NCI-H446 (cell line): Measurements from ENCODE around the gene BNC2.

Experiments used
- DNase-seq, 2 experiments: peaks; one replicate each; lab custom pipeline; 2025; lab: John Stamatoyannopoulos, UW

Gene BNC2

DNA sequence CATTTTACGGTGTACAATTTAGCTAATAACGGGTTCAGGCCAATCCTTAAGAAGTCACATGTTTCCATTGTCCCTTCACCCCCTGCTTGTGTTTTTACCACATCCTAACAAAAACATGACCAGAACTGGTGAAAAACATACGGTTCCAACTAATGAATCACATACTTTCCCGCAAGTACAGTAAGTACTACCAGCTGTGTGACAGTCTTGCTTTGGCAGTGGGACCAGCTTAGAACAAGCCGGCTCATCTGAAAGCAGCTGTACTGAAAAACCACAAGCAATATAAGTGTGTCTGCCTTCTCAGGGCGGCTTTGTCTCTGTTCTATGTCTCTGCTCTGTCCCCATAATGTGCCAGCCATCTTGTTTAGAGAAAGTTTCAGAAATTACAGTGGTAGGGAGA lies 242.5 kb downstream of the BNC2 start:
- peak; percentile 41 to 82 for DNase-seq

DNA sequence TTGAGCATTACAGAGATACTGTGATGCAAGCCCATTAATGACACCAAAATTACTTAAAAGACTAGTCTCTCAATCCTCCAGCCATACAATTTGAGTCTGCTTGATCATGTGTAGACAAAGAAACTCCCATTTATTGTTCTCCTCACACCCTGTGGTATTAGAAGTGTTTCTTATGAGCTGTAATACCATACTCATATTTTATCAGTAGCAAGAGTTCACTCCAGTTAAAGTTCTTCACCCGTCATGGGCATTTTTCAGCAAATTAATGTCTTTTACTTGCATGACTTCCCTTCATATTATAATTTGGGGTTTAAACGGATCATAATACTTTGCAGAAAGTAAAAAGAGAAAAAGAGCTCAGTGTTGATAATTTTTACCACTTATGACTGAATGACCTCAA lies 242.9 kb downstream of the BNC2 start:
- peak in 1 of 2 experiments; percentile 24 for DNase-seq

DNA sequence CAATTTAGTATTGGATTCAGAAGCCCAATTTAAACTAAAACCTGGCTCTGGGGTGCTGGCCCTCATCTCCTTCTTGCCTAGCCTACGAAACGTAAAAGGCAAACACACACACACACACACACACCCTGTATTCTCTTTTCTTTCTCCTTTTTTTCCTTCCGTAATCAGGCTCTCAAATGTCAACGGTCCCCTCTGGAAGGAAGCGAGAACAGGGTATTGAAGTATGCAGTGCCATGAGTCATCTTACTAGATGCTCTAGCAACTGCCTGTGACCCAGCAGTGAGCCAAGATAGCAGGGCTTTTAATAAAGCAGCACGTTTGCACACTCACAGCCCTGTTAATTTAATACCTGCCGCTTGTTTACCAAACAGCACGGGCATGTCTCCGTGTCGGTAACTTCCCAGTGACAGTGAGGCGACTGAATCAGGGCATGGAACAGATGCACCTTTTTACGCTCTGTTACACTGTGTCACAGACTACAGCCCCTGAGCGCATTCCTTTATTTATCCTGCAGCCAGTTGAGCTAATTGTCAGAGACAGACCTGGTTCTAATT lies 243.8 kb downstream of the BNC2 start:
- peak; percentile 50 to 83 for DNase-seq

DNA sequence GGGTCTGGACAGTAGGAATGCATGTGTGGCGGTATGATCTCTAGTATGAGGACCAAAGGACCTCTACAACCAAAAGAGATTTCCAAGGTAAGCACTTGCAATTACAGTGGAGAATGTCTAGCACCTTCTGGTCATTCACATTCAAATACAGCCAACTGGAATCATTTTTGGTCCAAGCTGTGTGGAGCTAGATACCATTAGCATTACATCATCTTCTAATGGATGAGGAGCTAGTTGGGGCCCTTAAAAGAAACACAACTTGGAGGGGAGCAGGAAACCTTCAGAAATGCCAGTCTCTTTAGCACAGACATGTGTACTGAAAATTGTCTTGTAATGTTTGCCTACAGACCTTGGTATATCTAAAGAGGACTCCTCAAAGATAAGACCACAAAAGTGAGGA lies 244.7 kb downstream of the BNC2 start:
- DNase-seq = peak; percentile 43 to 72

DNA sequence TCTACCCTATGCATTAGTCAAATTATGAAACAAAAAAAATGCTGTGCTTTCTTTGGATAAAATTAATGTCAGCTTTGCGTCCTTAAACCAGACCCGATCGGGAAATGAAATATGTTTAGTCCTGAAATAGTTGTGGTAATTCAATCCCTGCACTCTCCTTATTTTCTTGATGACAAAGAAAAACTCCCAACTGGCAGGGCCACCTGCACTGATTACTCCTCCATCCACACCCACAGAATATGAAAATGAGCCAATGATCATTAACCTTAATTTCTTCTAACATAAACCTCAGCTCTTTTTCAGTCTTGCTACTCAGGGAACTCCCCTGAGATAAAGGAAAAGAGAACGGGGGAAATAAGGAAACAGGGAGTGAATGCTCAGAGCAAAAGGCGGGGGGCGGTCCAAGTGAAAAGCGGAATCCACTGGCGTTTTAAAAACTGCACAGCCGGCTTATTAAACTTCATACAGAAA lies 245.3 kb downstream of the BNC2 start:
- DNase-seq = no peak

DNA sequence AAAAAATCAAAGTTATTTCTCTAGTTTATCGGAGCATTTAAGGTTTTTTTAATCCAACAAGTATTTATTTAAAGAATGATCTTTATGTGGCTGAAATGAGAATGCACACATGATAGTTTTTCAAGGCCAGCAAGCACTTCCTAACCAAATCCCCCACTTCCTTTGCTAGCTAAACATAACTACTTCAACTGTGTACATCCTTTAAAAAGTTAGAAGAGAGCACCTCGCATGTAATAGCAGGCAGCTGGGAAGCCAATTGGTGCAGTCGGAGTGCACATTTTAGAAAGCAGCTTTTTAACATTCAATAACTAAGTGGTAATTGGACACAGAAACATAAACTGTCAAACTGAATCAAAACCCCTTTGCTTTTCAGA lies 245.7 kb downstream of the BNC2 start:
- no peak for DNase-seq

DNA sequence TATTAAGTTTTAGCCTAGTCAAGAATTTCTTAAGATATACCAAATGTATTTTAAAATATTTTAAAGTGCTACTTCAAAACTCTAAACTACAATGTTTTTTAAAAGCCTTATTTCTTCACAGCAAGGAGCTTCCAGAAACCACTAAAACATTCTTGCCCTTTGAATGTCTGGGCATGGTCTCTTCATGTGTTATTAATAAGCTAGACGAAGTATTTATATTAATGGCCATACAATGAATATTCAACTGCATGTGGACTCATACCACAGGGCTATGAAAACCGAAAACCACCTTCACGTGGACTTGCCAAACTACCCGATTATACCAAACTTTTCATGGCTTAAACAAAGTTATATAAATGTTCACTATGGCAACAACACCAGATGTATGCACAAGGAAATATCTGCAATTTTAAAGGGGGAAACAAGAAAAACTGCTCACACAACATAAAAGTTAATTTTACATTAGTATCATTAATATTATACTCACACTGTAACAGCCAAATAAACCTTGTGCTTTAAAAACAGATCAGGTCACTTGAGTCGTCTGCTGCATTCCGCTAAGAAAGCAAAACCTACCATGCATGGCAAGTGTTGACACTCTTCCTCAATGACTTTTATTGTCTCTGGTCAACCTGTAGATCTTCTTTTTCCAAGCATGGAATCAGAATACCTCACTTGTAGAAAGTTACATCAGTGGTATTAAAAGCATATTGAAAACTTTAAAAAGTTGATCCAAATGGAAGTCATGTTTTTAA lies 246.3 kb downstream of the BNC2 start:
- no peak for DNase-seq

DNA sequence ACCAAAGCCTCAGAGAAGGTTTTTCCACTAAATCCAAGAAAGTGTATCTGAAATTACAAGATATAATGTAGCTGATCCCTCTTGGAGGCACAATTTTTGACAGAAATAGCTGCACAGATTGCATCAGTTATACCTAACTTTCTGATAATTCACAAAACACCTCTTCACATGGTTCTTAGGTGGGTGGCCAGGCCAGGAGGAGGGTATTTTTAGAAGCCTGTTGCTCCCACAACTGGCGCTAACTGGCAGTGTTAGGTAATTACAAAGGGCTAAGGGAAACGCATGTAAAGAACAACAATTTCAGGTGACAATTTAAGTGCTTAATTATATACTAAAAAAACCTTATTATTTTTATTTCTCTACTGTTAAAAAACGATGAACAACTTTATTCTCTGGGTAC lies 247.9 kb downstream of the BNC2 start:
- DNase-seq = no peak

DNA sequence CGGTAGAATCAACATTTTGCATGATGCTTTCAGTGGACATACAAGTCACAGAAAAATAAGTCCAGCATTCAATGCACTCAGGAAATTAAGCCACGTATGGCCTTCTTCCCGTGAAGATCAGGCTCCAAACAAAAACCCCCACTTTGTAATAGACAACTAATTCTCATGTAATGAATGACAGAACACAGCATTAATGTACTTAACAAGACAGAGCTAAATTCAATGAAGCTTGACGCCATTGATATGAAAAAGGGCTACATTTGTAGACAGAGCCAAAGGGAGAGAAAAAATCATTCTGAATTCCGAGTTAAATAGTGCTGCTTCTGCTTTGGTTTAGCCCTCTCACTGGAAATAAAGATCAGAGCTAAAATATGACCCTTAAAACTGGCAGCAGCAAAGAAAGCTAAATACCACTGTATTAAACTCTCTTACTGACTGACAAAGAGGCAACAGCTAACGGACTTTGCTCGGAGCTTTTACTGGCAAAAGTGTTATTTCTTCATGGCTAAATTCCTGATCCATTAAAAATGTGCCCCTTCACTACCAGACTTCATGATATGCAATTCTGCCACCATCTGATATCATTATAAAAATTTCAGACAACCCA lies 250.5 kb downstream of the BNC2 start:
- DNase-seq = no peak

DNA sequence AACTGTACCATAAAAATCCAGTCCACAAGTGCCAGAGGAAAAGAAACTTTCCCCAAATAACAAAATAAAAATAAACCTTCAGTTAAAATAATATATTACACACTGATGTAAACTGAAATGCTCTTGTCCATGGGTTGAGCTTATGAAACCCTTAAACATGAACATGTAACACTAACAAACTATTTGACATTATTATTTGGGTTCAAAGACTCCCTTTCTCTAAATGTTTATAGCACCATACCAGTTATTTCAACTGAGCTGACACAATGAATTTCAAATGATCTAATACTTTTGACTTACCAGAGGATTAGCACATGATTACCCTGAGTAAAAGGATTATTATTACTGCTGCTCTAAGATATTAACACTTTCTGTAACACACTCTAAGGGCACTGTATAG lies 251.1 kb downstream of the BNC2 start:
- DNase-seq = no peak

DNA sequence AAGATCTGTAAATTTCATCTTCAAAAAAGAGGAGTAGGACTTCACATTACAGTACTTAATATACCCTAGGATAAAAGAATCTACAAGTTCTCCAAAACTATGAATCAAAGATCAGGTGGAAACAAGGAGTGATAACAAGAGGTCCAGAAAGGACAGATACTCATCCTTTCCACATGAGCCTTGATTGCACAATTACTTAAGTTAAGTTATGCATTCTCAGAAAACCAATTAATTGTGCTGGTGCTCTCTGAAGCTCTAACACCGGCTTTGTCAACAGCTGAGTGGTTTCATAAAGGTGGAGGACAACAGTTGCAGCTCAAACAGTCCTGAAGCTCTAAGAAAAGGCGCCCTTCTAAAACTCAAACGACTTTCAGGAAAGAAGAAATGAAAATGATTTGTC lies 251.9 kb downstream of the BNC2 start:
- no peak for DNase-seq

DNA sequence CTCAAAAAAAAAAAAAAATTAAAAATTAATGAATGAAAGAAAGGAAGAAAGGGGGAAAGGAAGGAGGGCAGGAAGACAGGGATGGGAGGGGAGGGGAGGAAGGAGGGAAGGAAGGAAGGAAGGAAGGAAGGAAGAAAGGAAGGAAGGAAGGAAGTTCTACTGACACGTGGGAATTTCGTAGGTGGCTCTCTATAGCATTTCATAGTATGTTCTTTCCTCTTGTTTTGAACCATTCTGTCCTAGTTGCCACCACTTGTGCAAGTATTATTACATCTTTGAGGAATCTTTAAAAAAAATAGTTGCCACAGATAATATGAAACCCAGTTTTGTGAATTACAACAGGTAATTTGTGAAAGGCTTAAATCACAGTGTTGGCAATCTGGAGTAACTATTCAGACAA lies 253.8 kb downstream of the BNC2 start:
- DNase-seq = no peak

DNA sequence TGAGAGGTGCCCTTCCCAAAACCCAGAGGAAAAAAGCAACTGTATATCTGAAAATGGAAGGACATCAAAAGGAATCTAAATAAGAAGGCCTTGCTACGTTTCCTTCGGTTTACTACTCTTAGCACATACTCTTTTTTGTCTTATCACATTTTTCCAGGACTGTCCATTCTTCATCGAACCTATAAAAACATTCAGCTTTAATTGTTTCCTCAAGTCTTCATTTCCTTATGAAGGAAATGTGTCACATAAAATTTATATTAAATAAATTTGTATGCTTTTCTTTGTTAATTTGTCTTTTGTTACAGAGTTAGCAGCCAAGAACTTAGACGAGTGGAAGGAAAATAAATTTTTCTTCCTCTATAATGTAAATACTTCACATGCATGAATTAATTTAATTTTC lies 255.0 kb downstream of the BNC2 start:
- DNase-seq = no peak

DNA sequence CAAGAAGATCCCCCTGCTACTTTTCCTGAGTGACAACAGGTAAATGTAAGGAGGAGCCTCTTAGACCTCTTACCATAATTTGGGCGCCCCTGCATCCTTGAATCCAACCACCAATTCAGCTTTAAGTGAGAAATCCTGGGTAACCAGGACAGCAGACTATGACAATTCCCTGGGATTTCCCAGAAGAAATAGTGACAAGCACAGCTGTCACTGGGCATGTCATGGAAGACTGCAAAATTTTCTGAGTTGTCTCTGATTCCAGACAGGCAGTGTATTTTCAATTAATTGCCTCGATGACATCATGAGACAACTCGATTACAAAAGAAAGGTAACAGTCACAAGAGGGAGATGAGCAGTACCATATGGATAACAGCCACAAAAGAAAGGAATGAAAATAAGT lies 256.9 kb downstream of the BNC2 start:
- no peak for DNase-seq

DNA sequence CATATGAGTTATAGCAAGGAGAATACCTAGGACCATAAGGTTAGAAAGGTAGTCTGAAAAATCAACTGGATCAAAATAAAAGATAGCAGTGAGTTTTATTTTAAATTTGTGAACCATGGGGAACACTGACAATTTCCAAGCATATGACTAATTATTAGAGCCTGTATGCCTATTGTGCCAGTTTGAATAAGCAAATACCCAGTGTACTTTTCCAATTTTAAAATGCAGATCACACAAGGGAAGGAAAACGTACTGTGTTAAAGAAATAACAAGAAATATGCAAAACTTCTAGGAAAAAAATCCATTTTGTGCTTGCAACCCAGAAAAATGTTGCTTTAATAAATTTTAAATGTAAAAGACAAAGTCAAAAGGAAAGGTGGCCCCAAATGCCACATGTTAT lies 257.4 kb downstream of the BNC2 start:
- no peak for DNase-seq

DNA sequence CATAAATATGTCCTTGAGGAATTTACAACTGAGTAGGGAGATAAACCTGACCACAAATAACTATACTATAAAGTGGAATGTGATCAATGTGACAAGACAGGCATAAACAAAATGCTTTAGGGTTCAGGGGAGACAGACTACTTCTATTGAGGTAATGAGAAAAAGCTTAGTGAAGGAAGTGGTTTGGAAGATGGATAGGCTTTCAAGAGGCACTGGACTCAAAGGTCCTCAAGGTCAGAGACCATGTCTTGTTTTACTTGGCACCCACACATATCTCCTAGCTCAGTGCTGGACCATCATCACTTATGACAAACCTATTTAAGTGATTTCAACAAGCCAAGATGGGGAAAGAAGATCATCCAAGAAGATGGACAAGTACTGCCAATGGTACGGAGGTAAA lies 257.8 kb downstream of the BNC2 start:
- no peak for DNase-seq

DNA sequence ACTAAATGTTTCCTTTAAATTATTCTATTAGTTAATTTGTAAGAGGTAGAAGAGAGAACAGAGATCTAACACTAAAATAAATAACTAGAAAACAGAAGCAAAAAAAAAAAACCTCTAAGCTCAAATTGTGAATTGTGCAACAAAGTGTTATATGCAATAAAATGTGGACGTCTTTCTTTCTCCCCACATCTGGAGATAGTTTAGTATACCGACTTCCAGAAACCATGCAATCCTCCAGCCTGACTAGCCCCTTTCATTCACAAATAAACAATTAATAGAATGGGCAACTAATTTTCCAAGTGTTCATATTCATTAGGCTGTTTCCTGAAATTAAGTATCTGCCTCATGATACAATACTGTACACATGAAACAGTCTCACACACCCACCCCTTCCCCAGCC lies 258.5 kb downstream of the BNC2 start:
- no peak for DNase-seq

DNA sequence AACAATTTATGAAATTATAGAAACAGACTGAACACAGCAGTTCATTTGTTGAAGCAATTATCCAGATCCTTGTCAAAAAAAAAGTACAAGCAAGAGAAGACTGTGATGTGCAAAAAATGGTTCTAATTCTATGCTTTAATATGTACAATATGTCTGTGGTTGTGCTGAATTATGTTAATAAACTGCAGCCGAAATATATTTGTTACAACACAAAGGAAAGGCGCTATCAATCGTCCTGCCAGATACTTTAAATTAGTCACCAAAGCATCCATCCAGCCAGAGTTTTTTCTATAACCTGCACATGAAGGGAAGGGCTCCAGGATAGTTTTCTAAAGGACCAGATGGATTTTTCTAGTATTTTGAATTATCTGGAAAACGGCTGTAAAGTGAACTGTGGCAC lies 259.5 kb downstream of the BNC2 start:
- no peak for DNase-seq

DNA sequence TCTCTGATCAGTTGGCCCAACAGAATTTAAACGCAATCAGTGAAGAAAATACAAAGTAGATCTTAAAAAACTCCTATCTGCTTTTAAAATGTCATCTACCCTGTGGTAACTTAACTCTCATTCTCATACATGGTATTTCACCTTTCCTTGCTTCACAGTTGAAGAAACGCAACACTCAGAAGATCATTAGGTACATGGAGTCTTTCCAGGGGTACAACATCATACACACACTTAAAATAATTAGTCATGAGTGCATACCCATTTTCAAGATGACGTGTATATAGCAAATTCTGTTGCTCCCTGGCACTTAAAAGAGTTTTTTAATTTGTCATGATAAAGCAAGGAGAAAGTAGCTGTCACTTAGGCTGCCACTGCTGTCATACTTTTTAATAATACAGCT lies 259.9 kb downstream of the BNC2 start:
- no peak for DNase-seq

DNA sequence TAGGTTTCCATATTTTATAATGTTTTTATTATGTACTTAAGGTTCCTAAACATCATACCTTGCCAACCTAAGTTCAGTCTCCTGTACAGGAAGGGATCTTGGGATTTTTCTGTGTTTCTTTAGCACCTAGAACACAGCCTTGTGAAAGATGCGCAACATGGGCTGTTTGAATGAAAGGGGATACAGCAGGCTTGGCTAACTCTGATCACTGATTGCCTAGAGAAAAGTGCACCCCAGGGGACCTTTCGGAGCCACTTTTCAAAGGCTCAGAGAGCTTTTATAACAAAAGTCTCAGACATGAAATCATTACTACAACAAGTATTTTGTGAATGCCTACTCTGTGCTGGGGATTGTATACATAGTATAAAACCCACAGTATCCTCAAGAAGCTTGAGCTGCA lies 261.6 kb downstream of the BNC2 start:
- no peak for DNase-seq

DNA sequence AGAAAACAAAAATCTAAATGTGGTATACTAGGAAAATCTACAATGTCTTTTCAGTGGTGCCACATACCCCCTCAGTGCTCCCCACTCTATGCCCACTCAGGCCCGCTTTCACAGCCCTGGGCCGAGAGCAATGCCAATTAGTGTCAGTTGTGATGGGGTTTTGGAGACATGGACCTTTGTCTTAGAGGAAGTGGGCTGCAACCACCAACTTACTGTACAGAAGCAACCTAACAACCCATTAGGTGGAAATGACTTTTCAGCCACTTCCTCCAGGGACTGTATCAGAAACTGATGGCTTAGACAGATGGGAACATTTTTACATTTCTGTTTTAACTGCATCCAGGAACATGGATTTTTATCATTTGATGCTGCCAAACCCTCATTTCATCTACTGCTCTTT lies 268.0 kb downstream of the BNC2 start:
- no peak for DNase-seq

DNA sequence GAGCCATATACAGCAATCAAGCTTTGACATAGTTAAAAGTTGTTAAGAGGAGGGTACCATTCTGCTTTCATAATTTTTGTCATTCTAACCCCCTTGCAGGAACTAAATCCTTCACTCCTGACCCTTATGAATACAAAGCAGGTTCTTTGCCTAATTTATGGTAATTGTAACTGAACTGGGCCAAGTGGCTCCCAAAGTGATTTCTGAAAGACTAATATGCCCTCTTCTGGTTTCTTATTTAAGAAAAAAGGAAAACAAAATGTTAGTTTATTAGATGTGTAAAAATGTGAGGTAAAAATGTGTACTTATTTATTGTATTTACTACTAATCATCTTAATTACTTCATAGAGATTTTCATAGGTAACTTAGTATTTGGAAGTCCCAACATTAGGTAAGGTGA lies 268.5 kb downstream of the BNC2 start:
- DNase-seq = no peak

DNA sequence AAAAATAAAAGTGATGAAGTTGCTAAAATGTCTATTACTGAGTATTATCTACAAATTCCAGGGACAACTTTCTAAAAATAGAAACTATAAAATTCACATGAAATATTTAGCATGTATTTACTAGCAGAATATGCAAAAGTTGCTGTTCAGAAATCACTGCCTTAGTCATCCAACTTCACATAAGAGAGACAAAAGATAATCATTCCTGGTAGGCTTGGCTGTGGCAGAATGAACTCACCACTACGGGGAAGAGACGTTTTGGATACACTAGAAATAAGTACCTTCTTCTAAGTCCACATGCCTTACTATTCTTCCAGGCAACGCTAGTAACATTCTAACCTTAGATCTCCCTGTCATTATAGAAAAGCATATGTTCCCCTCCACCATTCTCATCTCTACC lies 272.2 kb downstream of the BNC2 start:
- no peak for DNase-seq

DNA sequence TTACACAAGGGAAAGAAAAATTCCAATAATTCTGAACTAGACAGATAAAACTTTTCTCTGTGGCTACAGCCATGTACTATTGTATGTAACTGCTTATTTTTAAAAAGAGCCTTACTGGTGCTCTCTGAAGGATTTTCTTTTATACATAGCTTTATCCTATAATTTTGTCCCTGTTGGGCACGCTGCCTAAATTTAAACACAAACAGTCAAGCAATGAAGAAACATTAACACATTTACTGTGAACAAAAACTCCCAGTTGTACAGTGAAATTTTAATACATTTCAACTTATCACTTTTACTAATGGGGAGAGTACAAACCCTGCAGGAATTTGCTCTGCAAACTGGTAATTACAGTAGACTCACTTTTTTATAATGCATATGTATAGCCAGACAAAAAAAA lies 273.3 kb downstream of the BNC2 start:
- DNase-seq = no peak
